ENCODE results near the gene PRDX5.

The PRDX5 gene

GRCh38 chr11:64317961-64318765, at the start of gene PRDX5:
Gene PRDX5, plus strand, starts transcription at chr11:64318121. Its CDS starts 95 bp downstream, at chr11:64318216.
- H3K4me3 ChIP-seq (ENCODE audit: low read depth, low read length): peak within 1 kb of the TSS; percentile 75
- peak; percentile 76 for DNase-seq (ENCODE audit: low read depth)

GRCh38 chr11:64268893-64269539, 48.9 kb upstream of the PRDX5 start:
- DNase-seq (ENCODE audit: low read depth): no peak
- peak overlapping the region; percentile 71 for H3K4me3 ChIP-seq (ENCODE audit: low read depth, low read length)

GRCh38 chr11:64269540-64270220, 48.2 kb upstream of the PRDX5 start:
- H3K4me3 ChIP-seq (ENCODE audit: low read depth, low read length): peak overlapping the region; percentile 71
- DNase-seq (ENCODE audit: low read depth): peak; percentile 99

GRCh38 chr11:64275031-64275800, 42.7 kb upstream of the PRDX5 start:
- no peak overlapping the region for H3K4me3 ChIP-seq (ENCODE audit: low read depth, low read length)
- no peak for DNase-seq (ENCODE audit: low read depth)

GRCh38 chr11:64275841-64276240, 42.1 kb upstream of the PRDX5 start:
- no peak for DNase-seq (ENCODE audit: low read depth)
- H3K4me3 ChIP-seq (ENCODE audit: low read depth, low read length): no peak overlapping the region

- H3K4me3 ChIP-seq (ENCODE audit: low read depth, low read length): no peak overlapping the region
- no peak for DNase-seq (ENCODE audit: low read depth)
These were observed 41.1 kb upstream of the PRDX5 start for GRCh38 chr11:64276653-64277431.

- no peak overlapping the region for H3K4me3 ChIP-seq (ENCODE audit: low read depth, low read length)
- no peak for DNase-seq (ENCODE audit: low read depth)
These were observed 39.2 kb upstream of the PRDX5 start for GRCh38 chr11:64278576-64279190.

- DNase-seq (ENCODE audit: low read depth): no peak
- no peak overlapping the region for H3K4me3 ChIP-seq (ENCODE audit: low read depth, low read length)
These were observed 35.8 kb upstream of the PRDX5 start for GRCh38 chr11:64281957-64282770.

GRCh38 chr11:64283092-64283491, 34.8 kb upstream of the PRDX5 start:
- H3K4me3 ChIP-seq (ENCODE audit: low read depth, low read length): no peak overlapping the region
- no peak for DNase-seq (ENCODE audit: low read depth)

- peak within 1 kb of the TSS; percentile 71 for H3K4me3 ChIP-seq (ENCODE audit: low read depth, low read length)
- peak; percentile 61 for DNase-seq (ENCODE audit: low read depth)
These were observed 33.6 kb upstream of the PRDX5 start, which contains the start of gene BAD for GRCh38 chr11:64284048-64284961. Gene BAD, minus strand, starts transcription at chr11:64284665. Its CDS starts 297 bp downstream, at chr11:64284368.

- DNase-seq (ENCODE audit: low read depth): no peak
- H3K4me3 ChIP-seq (ENCODE audit: low read depth, low read length): peak within 1 kb of the TSS; percentile 71
These were observed 32.7 kb upstream of the PRDX5 start, which contains the start of gene GPR137 for GRCh38 chr11:64284962-64285884. Gene GPR137, plus strand, starts transcription at chr11:64285848. Its CDS starts 677 bp downstream, at chr11:64286525.

- DNase-seq (ENCODE audit: low read depth): no peak
- peak overlapping the region; percentile 71 for H3K4me3 ChIP-seq (ENCODE audit: low read depth, low read length)
These were observed 31.8 kb upstream of the PRDX5 start for GRCh38 chr11:64285885-64286800.

GRCh38 chr11:64286801-64287159, 31.1 kb upstream of the PRDX5 start:
- no peak overlapping the region for H3K4me3 ChIP-seq (ENCODE audit: low read depth, low read length)
- DNase-seq (ENCODE audit: low read depth): no peak

GRCh38 chr11:64287676-64288352, 30.1 kb upstream of the PRDX5 start:
- H3K4me3 ChIP-seq (ENCODE audit: low read depth, low read length): no peak overlapping the region
- DNase-seq (ENCODE audit: low read depth): no peak
